OCI-LY1 (cell line): ENCODE results near the gene GALNT2.

Experiments used
- H2AFZ ChIP-seq: fragments of 200-600 bp; sonication (generic), shearing (Covaris generic); 2 replicates; pipeline ENCODE4 v1.6.0; 2014; ENCODE audit warnings: antibody characterized with exemption, mild to moderate bottlenecking, low read length
- H3F3A ChIP-seq: fragments of 200-600 bp; sonication (generic), shearing (Covaris generic); 2 replicates; pipeline ENCODE4 v1.6.0; 2014; ENCODE audit warnings: mild to moderate bottlenecking, antibody characterized with exemption, low read length, moderate library complexity; ENCODE audit not compliant: insufficient read depth
- H3K27ac ChIP-seq: fragments of 200-600 bp; sonication (generic); 2 replicates; pipeline ENCODE4 v1.5.1; 2014; ENCODE audit warnings: low read length, mixed run types, mild to moderate bottlenecking, low read depth; ENCODE audit not compliant: poor library complexity, severe bottlenecking
- H3K27me3 ChIP-seq: fragments of 200-600 bp; sonication (generic); 2 replicates; pipeline ENCODE4 v1.6.0; 2014; ENCODE audit warnings: antibody characterized with exemption, mild to moderate bottlenecking, low read length, moderate library complexity; ENCODE audit not compliant: insufficient read depth
- H3K36me3 ChIP-seq: fragments of 200-600 bp; sonication (generic); 2 replicates; pipeline ENCODE4 v1.6.1; 2014; ENCODE audit warnings: mild to moderate bottlenecking, antibody characterized with exemption, low read length, moderate library complexity, mixed read lengths; ENCODE audit not compliant: insufficient read depth
- H3K4me1 ChIP-seq: fragments of 200-600 bp; sonication (generic); 2 replicates; pipeline ENCODE4 v1.5.1; 2014; ENCODE audit warnings: mild to moderate bottlenecking, low read length, moderate library complexity; ENCODE audit not compliant: insufficient read depth, severe bottlenecking
- H3K4me2 ChIP-seq: fragments of 200-600 bp; sonication (generic), shearing (Covaris generic); 2 replicates; pipeline ENCODE4 v1.6.1; 2014; ENCODE audit warnings: low read length
- H3K4me3 ChIP-seq: fragments of 200-600 bp; sonication (generic); 2 replicates; pipeline ENCODE4 v1.5.1; 2014; ENCODE audit warnings: low read length, low read depth, mild to moderate bottlenecking, mixed read lengths; ENCODE audit not compliant: poor library complexity, severe bottlenecking
- H3K79me2 ChIP-seq: fragments of 200-600 bp; shearing (Covaris generic); 2 replicates; pipeline ENCODE4 v1.6.1; 2016; ENCODE audit warnings: mixed run types, low read length, mixed read lengths; ENCODE audit not compliant: insufficient read depth
- H3K9ac ChIP-seq: fragments of 200-600 bp; sonication (generic), shearing (Covaris generic); 2 replicates; pipeline ENCODE4 v1.6.1; 2014; ENCODE audit warnings: mild to moderate bottlenecking, low read length, mixed read lengths
- H3K9me2 ChIP-seq: fragments of 200-600 bp; sonication (generic), shearing (Covaris generic); 2 replicates; pipeline ENCODE4 v1.6.1; 2014; ENCODE audit warnings: low read depth, mild to moderate bottlenecking, low read length, mixed read lengths
- H3K9me3 ChIP-seq: fragments of 200-600 bp; shearing (Covaris generic); 2 replicates; pipeline ENCODE4 v1.6.1; 2014; ENCODE audit warnings: low read length, mixed read lengths
- H4K20me1 ChIP-seq: fragments of 200-600 bp; sonication (generic), shearing (Covaris generic); 2 replicates; pipeline ENCODE4 v1.6.0; 2016; ENCODE audit warnings: mild to moderate bottlenecking, low read length; ENCODE audit not compliant: insufficient read depth
- CTCF ChIP-seq: fragments of 200-600 bp; sonication (generic), shearing (Covaris generic); IDR thresholded peaks from 2 replicates; pipeline ENCODE4 v1.5.1; 2017; ENCODE audit warnings: mild to moderate bottlenecking, antibody characterized with exemption, low read length, moderate library complexity, mixed read lengths
- EZH2 ChIP-seq: fragments of 200-600 bp; sonication (generic), shearing (Covaris generic); IDR thresholded peaks from 2 replicates; pipeline ENCODE4 v1.8.0; 2017; ENCODE audit warnings: borderline replicate concordance, mixed run types, mild to moderate bottlenecking, antibody characterized with exemption, low read length, moderate library complexity, mixed read lengths

Gene GALNT2

DNA sequence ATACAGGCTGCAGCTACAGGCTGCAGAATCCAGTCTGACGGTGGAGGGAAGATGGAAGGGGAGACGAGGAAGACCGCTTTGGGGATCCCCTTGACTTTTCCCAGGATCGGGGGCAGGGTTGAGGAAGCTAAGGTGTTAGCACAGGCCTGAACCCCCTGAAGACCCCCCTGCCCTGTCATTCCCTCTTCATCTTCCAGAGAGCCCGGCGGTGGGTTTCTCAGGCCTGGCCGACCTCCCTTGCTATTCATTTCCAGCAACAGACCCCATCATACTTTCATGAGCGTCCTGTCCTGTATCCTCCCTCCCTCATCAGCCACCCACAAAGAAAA lies 247.1 kb downstream of the GALNT2 start:
- no peaks in the 10 kb centered on the region for H3F3A ChIP-seq
- no peak overlapping the region for H3K4me2 ChIP-seq
- no peaks in the 10 kb centered on the region for H3K27me3 ChIP-seq
- H3K9me2 ChIP-seq, result no peaks in the 10 kb centered on the region
- H3K9me3 ChIP-seq, result no peaks in the 10 kb centered on the region
- H4K20me1 ChIP-seq, result no peaks in the 10 kb centered on the region
- no peak overlapping the region for H3K9ac ChIP-seq
- TF ChIP-seq CTCF (no peak), EZH2 (no peak)
- no peaks in the 10 kb centered on the region for H3K4me1 ChIP-seq
- H3K79me2 ChIP-seq, result no peaks in the 10 kb centered on the region
- H3K27ac ChIP-seq, result no peak overlapping the region
- no peak overlapping the region for H3K4me3 ChIP-seq
- H3K36me3 ChIP-seq, result no peaks in the 10 kb centered on the region
- no peak overlapping the region for H2AFZ ChIP-seq

DNA sequence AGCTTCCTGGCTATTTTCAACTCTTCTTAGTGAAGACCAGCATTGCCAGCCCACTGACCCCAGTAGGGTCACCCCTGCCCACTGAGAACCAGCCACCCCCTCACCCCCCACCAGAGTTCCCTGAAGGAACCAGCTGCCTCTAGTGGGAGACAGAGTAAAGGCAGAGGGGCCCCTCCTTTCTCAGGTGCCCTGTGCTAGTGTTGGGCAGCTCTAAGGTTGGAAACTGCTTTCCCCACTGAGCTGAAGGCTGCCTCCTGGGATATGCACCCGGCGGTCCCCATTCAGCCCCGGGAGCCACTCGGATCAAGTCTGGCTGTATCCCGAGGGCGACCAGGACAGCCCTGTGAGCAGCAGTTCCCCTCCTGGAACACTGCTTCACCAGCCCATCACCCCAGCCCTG lies 248.1 kb downstream of the GALNT2 start:
- H3F3A ChIP-seq, result no peaks in the 10 kb centered on the region
- H3K27ac ChIP-seq, result no peak overlapping the region
- no peak overlapping the region for H3K4me3 ChIP-seq
- H4K20me1 ChIP-seq, result no peaks in the 10 kb centered on the region
- no peaks in the 10 kb centered on the region for H3K4me1 ChIP-seq
- no peaks in the 10 kb centered on the region for H3K27me3 ChIP-seq
- TF ChIP-seq EZH2 (no peak), CTCF (no peak)
- H3K9me3 ChIP-seq, result no peaks in the 10 kb centered on the region
- H3K79me2 ChIP-seq, result no peaks in the 10 kb centered on the region
- H2AFZ ChIP-seq, result no peak overlapping the region
- H3K36me3 ChIP-seq, result no peaks in the 10 kb centered on the region
- no peak overlapping the region for H3K9ac ChIP-seq
- no peak overlapping the region for H3K4me2 ChIP-seq
- no peaks in the 10 kb centered on the region for H3K9me2 ChIP-seq

GRCh38 chr1:230316864-230317745 lies 250.1 kb downstream of the GALNT2 start:
- Histone ChIP-seq H3K9me3 (no peaks in the 10 kb centered on the region), H3K36me3 (no peaks in the 10 kb centered on the region), H3K9me2 (no peaks in the 10 kb centered on the region), H3F3A (no peaks in the 10 kb centered on the region), H3K4me3 (no peak overlapping the region), H3K27ac (no peak overlapping the region), H4K20me1 (no peaks in the 10 kb centered on the region), H3K9ac (no peak overlapping the region), H3K4me2 (no peak overlapping the region), H3K79me2 (no peaks in the 10 kb centered on the region), H2AFZ (no peak overlapping the region), H3K4me1 (no peaks in the 10 kb centered on the region), H3K27me3 (no peaks in the 10 kb centered on the region)
- no peak for TF ChIP-seq CTCF
- no peak for TF ChIP-seq EZH2
